HCT116 (cell line): ENCODE data around the gene LILRA2. TPM values are rescaled to one million over a fixed set of nuclear protein-coding genes. Genes with fewer than 3 reads are reported as not detected.

Experiments
- ATAC-seq: fragments of 200-7000 bp; cut with Tn5 transposase; 2 replicates; pipeline ENCODE4 v1.9.1; 2020; ENCODE audit warnings: mild to moderate bottlenecking, moderate library complexity
- BruUV-seq: library from RNA; stranded (reverse); fragments of 400-500 nt; replicated peaks from 2 replicates; lab custom pipeline; 2021; lab: Mats Ljungman, UMichigan
- CTCF ChIA-PET: fragments of 300-600 bp; sonication (Branson Sonifier 250); formaldehyde crosslinking; loops from one replicate; lab custom pipeline; 2021; ENCODE audit warnings: antibody characterized with exemption; lab: Charles Lee
- POLR2A ChIA-PET: fragments of 300-600, 350-600 bp; sonication (Branson Sonifier 250); formaldehyde crosslinking; loops from one replicate; lab custom pipeline; 2021; ENCODE audit warnings: antibody characterized with exemption; lab: Charles Lee
- RAD21 ChIA-PET, 2 experiments: fragments of 300-600 bp; sonication (Branson Sonifier 250); formaldehyde crosslinking; loops; one replicate each; lab custom pipeline; 2023; ENCODE audit warnings: low total read pairs in 2 of 2; ENCODE audit not compliant: uncharacterized antibody in 2 of 2, unreplicated experiment in 2 of 2, low non-redundant PET in 1 of 2; lab: Charles Lee
- DNase-seq: peaks from one replicate; pipeline ENCODE4 v3.0.0-alpha.2; 2010; ENCODE audit warnings: low read depth, low spot score
- H2AFZ ChIP-seq: fragments of 200-600 bp; shearing (Covaris generic), sonication (generic); 2 replicates; pipeline ENCODE4 v1.6.1; 2017; ENCODE audit warnings: low read depth, mixed run types, mixed read lengths, antibody characterized with exemption, low read length; ENCODE audit not compliant: poor library complexity, severe bottlenecking
- H3K27ac ChIP-seq: 2 replicates; pipeline ENCODE4 v1.5.1; 2012; ENCODE audit warnings: low read depth, low read length
- H3K27me3 ChIP-seq: fragments of 200-600 bp; sonication (generic); 2 replicates; pipeline ENCODE4 v1.6.1; 2016; ENCODE audit warnings: mixed run types, low read length, mixed read lengths; ENCODE audit not compliant: insufficient read depth
- H3K36me3 ChIP-seq, 2 experiments: fragments of 200-500 bp in 1 of 2; fragments of 200-600 bp in 1 of 2; sonication (Bioruptor generic) in 1 of 2; sonication (generic) in 1 of 2; 2 replicates each; pipeline versions ENCODE4 v1.5.1 to v1.6.1; 2014 to 2016; ENCODE audit warnings: low read length in 2 of 2, inconsistent platforms in 1 of 2, mixed read lengths in 1 of 2, mixed run types in 1 of 2; ENCODE audit not compliant: insufficient read depth in 2 of 2, control insufficient read depth in 1 of 2
- H3K4me1 ChIP-seq, 2 experiments: fragments of 200-600 bp in 1 of 2; sonication (generic) in 1 of 2; 2 replicates each; pipeline versions ENCODE4 v1.5.1 to v1.6.1; 2012 to 2017; ENCODE audit warnings: low read length in 2 of 2, inconsistent platforms in 1 of 2, mild to moderate bottlenecking in 1 of 2, mixed read lengths in 1 of 2, mixed run types in 1 of 2, moderate library complexity in 1 of 2; ENCODE audit not compliant: insufficient read depth in 2 of 2, control insufficient read depth in 1 of 2
- H3K4me2 ChIP-seq: fragments of 200-600 bp; sonication (generic); 2 replicates; pipeline ENCODE4 v1.6.1; 2017; ENCODE audit warnings: mixed run types, low read length, mixed read lengths
- H3K4me3 ChIP-seq, 2 experiments: fragments of 200-600 bp in 1 of 2; sonication (generic) in 1 of 2; replicated peaks in 1 of 2; 2 replicates each; pipeline ENCODE4 v1.5.1; 2011 to 2016; ENCODE audit warnings: low read length in 2 of 2, control low read depth in 1 of 2, low read depth in 1 of 2, mild to moderate bottlenecking in 1 of 2, mixed read lengths in 1 of 2, mixed run types in 1 of 2
- H3K79me2 ChIP-seq: fragments of 200-600 bp; sonication (generic); 2 replicates; pipeline ENCODE4 v1.6.1; 2017; ENCODE audit warnings: mild to moderate bottlenecking, mixed run types, low read length, moderate library complexity, mixed read lengths; ENCODE audit not compliant: insufficient read depth
- H3K9ac ChIP-seq: fragments of 200-600 bp; sonication (generic); 2 replicates; pipeline ENCODE4 v1.6.1; 2016; ENCODE audit warnings: low read length, mixed read lengths
- H3K9me2 ChIP-seq: fragments of 200-600 bp; sonication (generic), shearing (Covaris generic); 2 replicates; pipeline ENCODE4 v1.6.1; 2017; ENCODE audit warnings: mixed run types, mild to moderate bottlenecking, moderate library complexity; ENCODE audit not compliant: insufficient read depth
- H3K9me3 ChIP-seq, 2 experiments: fragments of 200-500 bp in 1 of 2; fragments of 200-600 bp in 1 of 2; sonication (Bioruptor generic) in 1 of 2; sonication (generic) in 1 of 2; 2 replicates each; pipeline ENCODE4 v1.6.1; 2014 to 2017; ENCODE audit warnings: low read length in 2 of 2, mixed read lengths in 2 of 2, inconsistent platforms in 1 of 2, low read depth in 1 of 2, mild to moderate bottlenecking in 1 of 2, mixed run types in 1 of 2, moderate library complexity in 1 of 2; ENCODE audit not compliant: control insufficient read depth in 1 of 2, insufficient read depth in 1 of 2
- H4K20me1 ChIP-seq: fragments of 200-600 bp; sonication (generic), shearing (Covaris generic); 2 replicates; pipeline ENCODE4 v1.6.1; 2017; ENCODE audit warnings: mixed run types, mild to moderate bottlenecking, moderate library complexity; ENCODE audit not compliant: insufficient read depth
- EGR1 ChIP-seq: IDR thresholded peaks from 2 replicates; pipeline ENCODE4 v1.6.1; 2012; ENCODE audit warnings: low read depth
- ELF1 ChIP-seq: IDR thresholded peaks from 2 replicates; pipeline ENCODE4 v1.6.1; 2012; ENCODE audit warnings: low read depth, borderline replicate concordance
- EZH2 ChIP-seq: fragments of 200-600 bp; sonication (generic); IDR thresholded peaks from 2 replicates; pipeline ENCODE4 v1.6.1; 2017; ENCODE audit warnings: antibody characterized with exemption, mixed run types
- EZH2phosphoT487 ChIP-seq: fragments of 200-600 bp; IDR thresholded peaks from 2 replicates; pipeline ENCODE4 v1.6.1; 2018; ENCODE audit warnings: antibody characterized with exemption, borderline replicate concordance
- POLR2A ChIP-seq: IDR thresholded peaks from 2 replicates; pipeline ENCODE4 v1.7.0; 2011; ENCODE audit warnings: borderline replicate concordance; ENCODE audit not compliant: insufficient read depth, insufficient read length; ENCODE audit errors: extremely low read depth
- POLR2AphosphoS5 ChIP-seq: IDR thresholded peaks from 2 replicates; pipeline ENCODE4 v1.6.1; 2011; ENCODE audit warnings: mild to moderate bottlenecking, low read depth, low read length, moderate library complexity
- RAD21 ChIP-seq: IDR thresholded peaks from 2 replicates; pipeline ENCODE4 v1.6.1; 2012; ENCODE audit warnings: low read depth, mild to moderate bottlenecking
- SP1 ChIP-seq: IDR thresholded peaks from 2 replicates; pipeline ENCODE4 v1.6.1; 2012; ENCODE audit warnings: low read depth
- SRF ChIP-seq: IDR thresholded peaks from 2 replicates; pipeline ENCODE4 v1.6.1; 2012; ENCODE audit warnings: low read depth
- TCF7L2 ChIP-seq: IDR thresholded peaks from 2 replicates; pipeline ENCODE4 v1.7.0; 2011; ENCODE audit warnings: borderline replicate concordance, inconsistent platforms; ENCODE audit not compliant: insufficient read depth, insufficient read length; ENCODE audit errors: extremely low read depth
- YY1 ChIP-seq: IDR thresholded peaks from 2 replicates; pipeline ENCODE4 v1.6.1; 2011; ENCODE audit warnings: low read length, low read depth, moderate library complexity, mild to moderate bottlenecking; ENCODE audit not compliant: insufficient replicate concordance; ENCODE audit errors: extremely low read depth
- intact Hi-C: fragments of 100-400 bp; cut with micrococcal nuclease; formaldehyde crosslinking; loops from 2 replicates; pipeline ENCODE4 v1.10.0; 2022
- total RNA-seq: library from RNA; stranded (reverse); gene quantifications from one replicate; pipeline ENCODE4 v1.2.1, GENCODE V29; 2021; ENCODE audit not compliant: unreplicated experiment
- TF ChIP-seq, protein P1 (sequence below), 3 experiments: fragments of 200-600 bp in 1 of 3; sonication (generic) in 1 of 3; IDR thresholded peaks in 2 of 3; conservative IDR thresholded peaks in 1 of 3; 2 replicates each; pipeline ENCODE4 v1.5.1; 2012 to 2017; ENCODE audit warnings: low read depth in 2 of 3, low read length in 2 of 3, antibody characterized with exemption in 1 of 3, borderline replicate concordance in 1 of 3, control low read depth in 1 of 3, mild to moderate bottlenecking in 1 of 3, mixed read lengths in 1 of 3, mixed run types in 1 of 3, moderate library complexity in 1 of 3; ENCODE audit not compliant: insufficient read depth in 1 of 3

LILRA2 gene
- total RNA-seq, 1 experiment from 2014 or later = not detected

- no peak overlapping the region for H3K4me2 ChIP-seq
- H3K27ac ChIP-seq = no peak overlapping the region
- ChIA-PET POLR2A (no interaction called here), RAD21 (no interaction called here), CTCF (no interaction called here)
- DNase-seq (no peak), ATAC-seq (no peak)
- H3K36me3 ChIP-seq = no peaks in the 10 kb centered on the region
- no peaks in the 10 kb centered on the region for H3K9me2 ChIP-seq
- intact Hi-C loops = no loop called here
- H3K79me2 ChIP-seq = no peaks in the 10 kb centered on the region
- no TSS peak for BruUV-seq
- H3K27me3 ChIP-seq = peaks cover 46% of the 10 kb centered on the region
- H3K4me1 ChIP-seq = no peaks in the 10 kb centered on the region
- no peak for TF ChIP-seq EGR1
- TF ChIP-seq YY1 = no peak
- TF ChIP-seq POLR2A = no peak
- no peak for TF ChIP-seq ELF1
- no peak for TF ChIP-seq EZH2phosphoT487
- no peaks in the 10 kb centered on the region for H3K9me3 ChIP-seq
- H3K9ac ChIP-seq = no peak overlapping the region
- no peak overlapping the region for H2AFZ ChIP-seq
- no peaks in the 10 kb centered on the region for H4K20me1 ChIP-seq
- no peak overlapping the region for H3K4me3 ChIP-seq
Measured at GRCh38 chr19:54606230-54606629, 32.6 kb downstream of the LILRA2 start.

DNA sequence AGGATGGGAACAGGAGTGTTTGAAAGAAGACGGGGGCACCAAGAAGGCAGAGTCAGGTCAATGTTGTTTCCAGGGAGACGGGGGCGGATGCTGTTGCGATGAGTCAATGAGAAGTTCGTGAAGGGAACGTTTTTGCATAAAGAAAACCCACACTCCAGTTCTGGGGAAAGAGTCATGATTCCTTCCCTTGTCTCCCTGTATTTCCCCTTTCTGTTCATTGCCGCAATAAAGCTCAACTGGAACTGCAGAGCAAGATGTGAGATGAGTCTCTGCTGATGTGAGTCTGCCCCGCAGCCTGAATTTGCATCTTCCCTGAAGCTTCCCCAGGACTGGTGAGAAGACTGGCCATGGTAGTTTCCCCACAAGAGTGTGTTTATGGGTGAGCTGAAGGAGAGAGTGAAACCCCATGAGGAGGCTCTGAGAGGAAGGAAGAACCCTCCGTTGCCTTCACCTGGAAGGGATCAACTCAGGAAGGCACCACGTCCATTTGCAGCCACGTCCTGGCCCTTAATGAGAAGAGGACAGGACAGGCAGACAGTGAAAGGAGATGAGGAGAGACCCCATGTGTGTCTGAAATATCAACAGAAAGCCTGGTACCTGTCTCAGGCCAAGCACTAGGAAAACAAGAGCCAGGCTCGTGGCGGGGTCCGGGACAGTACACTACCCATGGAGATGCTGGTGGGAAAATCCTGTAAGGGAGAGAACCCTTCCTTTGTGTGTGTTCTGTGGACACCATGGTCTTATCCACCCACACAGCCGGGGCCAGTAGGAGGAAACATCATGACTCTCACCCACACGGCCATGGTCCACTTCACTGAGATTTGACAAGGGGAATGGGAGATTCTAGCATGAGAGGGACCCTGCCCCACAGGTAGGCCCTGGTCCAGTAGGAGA, 33.5 kb downstream of the LILRA2 start:
- Histone ChIP-seq H3K9ac (no peak overlapping the region), H3K79me2 (no peaks in the 10 kb centered on the region), H2AFZ (no peak overlapping the region), H3K27me3 (peaks cover 39% of the 10 kb centered on the region), H3K4me2 (no peak overlapping the region), H3K4me1 (no peaks in the 10 kb centered on the region), H3K9me3 (no peaks in the 10 kb centered on the region), H4K20me1 (no peaks in the 10 kb centered on the region), H3K27ac (no peak overlapping the region), H3K4me3 (no peak overlapping the region), H3K9me2 (no peaks in the 10 kb centered on the region), H3K36me3 (no peaks in the 10 kb centered on the region)
- ATAC-seq (no peak), DNase-seq (no peak)
- intact Hi-C loops = no loop called here
- TF ChIP-seq YY1 (no peak), SRF (no peak), RAD21 (no peak), POLR2AphosphoS5 (no peak), TCF7L2 (no peak), SP1 (no peak), EZH2 (no peak)
- TF ChIP-seq, protein P1, sequence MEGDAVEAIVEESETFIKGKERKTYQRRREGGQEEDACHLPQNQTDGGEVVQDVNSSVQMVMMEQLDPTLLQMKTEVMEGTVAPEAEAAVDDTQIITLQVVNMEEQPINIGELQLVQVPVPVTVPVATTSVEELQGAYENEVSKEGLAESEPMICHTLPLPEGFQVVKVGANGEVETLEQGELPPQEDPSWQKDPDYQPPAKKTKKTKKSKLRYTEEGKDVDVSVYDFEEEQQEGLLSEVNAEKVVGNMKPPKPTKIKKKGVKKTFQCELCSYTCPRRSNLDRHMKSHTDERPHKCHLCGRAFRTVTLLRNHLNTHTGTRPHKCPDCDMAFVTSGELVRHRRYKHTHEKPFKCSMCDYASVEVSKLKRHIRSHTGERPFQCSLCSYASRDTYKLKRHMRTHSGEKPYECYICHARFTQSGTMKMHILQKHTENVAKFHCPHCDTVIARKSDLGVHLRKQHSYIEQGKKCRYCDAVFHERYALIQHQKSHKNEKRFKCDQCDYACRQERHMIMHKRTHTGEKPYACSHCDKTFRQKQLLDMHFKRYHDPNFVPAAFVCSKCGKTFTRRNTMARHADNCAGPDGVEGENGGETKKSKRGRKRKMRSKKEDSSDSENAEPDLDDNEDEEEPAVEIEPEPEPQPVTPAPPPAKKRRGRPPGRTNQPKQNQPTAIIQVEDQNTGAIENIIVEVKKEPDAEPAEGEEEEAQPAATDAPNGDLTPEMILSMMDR (IDR thresholded peaks at IDR 0.05 in 2 of 3, conservative IDR thresholded peaks at IDR 0.05 in 1 of 3; ENCODE audit: borderline replicate concordance in 1 of 3, insufficient read depth in 1 of 3, low read depth in 2 of 3, low read length in 2 of 3) = no peak
- ChIA-PET RAD21 (no interaction called here), CTCF (no interaction called here), POLR2A (no interaction called here)
- no TSS peak for BruUV-seq
